ENCODE data around the gene HRH2.

HRH2 gene

GRCh38 chr5:175709276-175709781, 51.5 kb downstream of the HRH2 start:
- no peaks in the 10 kb centered on the region for H3K27me3 ChIP-seq (replicated peaks; ENCODE audit: control insufficient read depth, insufficient read depth, low read length, poor library complexity, severe bottlenecking)
- H3K27ac ChIP-seq (ENCODE audit: insufficient read depth, low read length, poor library complexity, severe bottlenecking) = no peak overlapping the region
- no peak overlapping the region for H3K4me3 ChIP-seq (ENCODE audit: insufficient read depth, low read depth, low read length, poor library complexity, severe bottlenecking)
- H3K9me3 ChIP-seq (ENCODE audit: control insufficient read depth, low read length) = no peaks in the 10 kb centered on the region
- no peaks in the 10 kb centered on the region for H3K4me1 ChIP-seq (ENCODE audit: control insufficient read depth, insufficient read depth, low read length, poor library complexity, severe bottlenecking)
- no peak for DNase-seq
- peaks cover 10% of the 10 kb centered on the region for H3K36me3 ChIP-seq (ENCODE audit: control insufficient read depth, insufficient read depth, low read length)

- Histone ChIP-seq H3K36me3 (ENCODE audit: control insufficient read depth, insufficient read depth, low read length) (peaks cover 10% of the 10 kb centered on the region), H3K27ac (ENCODE audit: insufficient read depth, low read length, poor library complexity, severe bottlenecking) (no peak overlapping the region), H3K27me3 (replicated peaks; ENCODE audit: control insufficient read depth, insufficient read depth, low read length, poor library complexity, severe bottlenecking) (no peaks in the 10 kb centered on the region), H3K9me3 (ENCODE audit: control insufficient read depth, low read length) (no peaks in the 10 kb centered on the region), H3K4me3 (ENCODE audit: insufficient read depth, low read depth, low read length, poor library complexity, severe bottlenecking) (no peak overlapping the region), H3K4me1 (ENCODE audit: control insufficient read depth, insufficient read depth, low read length, poor library complexity, severe bottlenecking) (no peaks in the 10 kb centered on the region)
- DNase-seq = no peak
Observed at GRCh38 chr5:175710326-175710725, 52.5 kb downstream of the HRH2 start.

GRCh38 chr5:175711031-175711430, 53.2 kb downstream of the HRH2 start:
- Histone ChIP-seq H3K27ac (ENCODE audit: insufficient read depth, low read length, poor library complexity, severe bottlenecking) (no peak overlapping the region), H3K4me1 (ENCODE audit: control insufficient read depth, insufficient read depth, low read length, poor library complexity, severe bottlenecking) (no peaks in the 10 kb centered on the region), H3K9me3 (ENCODE audit: control insufficient read depth, low read length) (no peaks in the 10 kb centered on the region), H3K36me3 (ENCODE audit: control insufficient read depth, insufficient read depth, low read length) (peaks cover 10% of the 10 kb centered on the region), H3K4me3 (ENCODE audit: insufficient read depth, low read depth, low read length, poor library complexity, severe bottlenecking) (no peak overlapping the region), H3K27me3 (replicated peaks; ENCODE audit: control insufficient read depth, insufficient read depth, low read length, poor library complexity, severe bottlenecking) (no peaks in the 10 kb centered on the region)
- no peak for DNase-seq

- no peak overlapping the region for H3K4me3 ChIP-seq (ENCODE audit: insufficient read depth, low read depth, low read length, poor library complexity, severe bottlenecking)
- H3K27me3 ChIP-seq (replicated peaks; ENCODE audit: control insufficient read depth, insufficient read depth, low read length, poor library complexity, severe bottlenecking) = no peaks in the 10 kb centered on the region
- DNase-seq = no peak
- H3K9me3 ChIP-seq (ENCODE audit: control insufficient read depth, low read length) = no peaks in the 10 kb centered on the region
- H3K4me1 ChIP-seq (ENCODE audit: control insufficient read depth, insufficient read depth, low read length, poor library complexity, severe bottlenecking) = no peaks in the 10 kb centered on the region
- H3K36me3 ChIP-seq (ENCODE audit: control insufficient read depth, insufficient read depth, low read length) = peaks cover 10% of the 10 kb centered on the region
- no peak overlapping the region for H3K27ac ChIP-seq (ENCODE audit: insufficient read depth, low read length, poor library complexity, severe bottlenecking)
Observed at GRCh38 chr5:175711472-175712312, 53.8 kb downstream of the HRH2 start.

GRCh38 chr5:175712313-175712680, 54.4 kb downstream of the HRH2 start:
- Histone ChIP-seq H3K36me3 (ENCODE audit: control insufficient read depth, insufficient read depth, low read length) (peaks cover 10% of the 10 kb centered on the region), H3K4me1 (ENCODE audit: control insufficient read depth, insufficient read depth, low read length, poor library complexity, severe bottlenecking) (no peaks in the 10 kb centered on the region), H3K9me3 (ENCODE audit: control insufficient read depth, low read length) (no peaks in the 10 kb centered on the region), H3K4me3 (ENCODE audit: insufficient read depth, low read depth, low read length, poor library complexity, severe bottlenecking) (no peak overlapping the region), H3K27me3 (replicated peaks; ENCODE audit: control insufficient read depth, insufficient read depth, low read length, poor library complexity, severe bottlenecking) (no peaks in the 10 kb centered on the region), H3K27ac (ENCODE audit: insufficient read depth, low read length, poor library complexity, severe bottlenecking) (no peak overlapping the region)
- no peak for DNase-seq

- peaks cover 9% of the 10 kb centered on the region for H3K36me3 ChIP-seq (ENCODE audit: control insufficient read depth, insufficient read depth, low read length)
- no peak for DNase-seq
- H3K27ac ChIP-seq (ENCODE audit: insufficient read depth, low read length, poor library complexity, severe bottlenecking) = no peak overlapping the region
- H3K27me3 ChIP-seq (replicated peaks; ENCODE audit: control insufficient read depth, insufficient read depth, low read length, poor library complexity, severe bottlenecking) = no peaks in the 10 kb centered on the region
- no peak overlapping the region for H3K4me3 ChIP-seq (ENCODE audit: insufficient read depth, low read depth, low read length, poor library complexity, severe bottlenecking)
- no peaks in the 10 kb centered on the region for H3K4me1 ChIP-seq (ENCODE audit: control insufficient read depth, insufficient read depth, low read length, poor library complexity, severe bottlenecking)
- no peaks in the 10 kb centered on the region for H3K9me3 ChIP-seq (ENCODE audit: control insufficient read depth, low read length)
Observed at GRCh38 chr5:175712681-175713085, 54.8 kb downstream of the HRH2 start.

- Histone ChIP-seq H3K4me3 (ENCODE audit: insufficient read depth, low read depth, low read length, poor library complexity, severe bottlenecking) (no peak overlapping the region), H3K27ac (ENCODE audit: insufficient read depth, low read length, poor library complexity, severe bottlenecking) (no peak overlapping the region), H3K9me3 (ENCODE audit: control insufficient read depth, low read length) (no peaks in the 10 kb centered on the region), H3K4me1 (ENCODE audit: control insufficient read depth, insufficient read depth, low read length, poor library complexity, severe bottlenecking) (no peaks in the 10 kb centered on the region), H3K36me3 (ENCODE audit: control insufficient read depth, insufficient read depth, low read length) (no peaks in the 10 kb centered on the region), H3K27me3 (replicated peaks; ENCODE audit: control insufficient read depth, insufficient read depth, low read length, poor library complexity, severe bottlenecking) (no peaks in the 10 kb centered on the region)
- DNase-seq = no peak
Observed at GRCh38 chr5:175713930-175714329, 56.1 kb downstream of the HRH2 start.

GRCh38 chr5:175714479-175715085, 56.7 kb downstream of the HRH2 start:
- Histone ChIP-seq H3K9me3 (ENCODE audit: control insufficient read depth, low read length) (no peaks in the 10 kb centered on the region), H3K27ac (ENCODE audit: insufficient read depth, low read length, poor library complexity, severe bottlenecking) (no peak overlapping the region), H3K27me3 (replicated peaks; ENCODE audit: control insufficient read depth, insufficient read depth, low read length, poor library complexity, severe bottlenecking) (no peaks in the 10 kb centered on the region), H3K36me3 (ENCODE audit: control insufficient read depth, insufficient read depth, low read length) (no peaks in the 10 kb centered on the region), H3K4me1 (ENCODE audit: control insufficient read depth, insufficient read depth, low read length, poor library complexity, severe bottlenecking) (no peaks in the 10 kb centered on the region), H3K4me3 (ENCODE audit: insufficient read depth, low read depth, low read length, poor library complexity, severe bottlenecking) (no peak overlapping the region)
- no peak for DNase-seq

- Histone ChIP-seq H3K4me1 (ENCODE audit: control insufficient read depth, insufficient read depth, low read length, poor library complexity, severe bottlenecking) (no peaks in the 10 kb centered on the region), H3K27me3 (replicated peaks; ENCODE audit: control insufficient read depth, insufficient read depth, low read length, poor library complexity, severe bottlenecking) (no peaks in the 10 kb centered on the region), H3K9me3 (ENCODE audit: control insufficient read depth, low read length) (no peaks in the 10 kb centered on the region), H3K4me3 (ENCODE audit: insufficient read depth, low read depth, low read length, poor library complexity, severe bottlenecking) (no peak overlapping the region), H3K36me3 (ENCODE audit: control insufficient read depth, insufficient read depth, low read length) (no peaks in the 10 kb centered on the region), H3K27ac (ENCODE audit: insufficient read depth, low read length, poor library complexity, severe bottlenecking) (no peak overlapping the region)
- no peak for DNase-seq
Observed at GRCh38 chr5:175715627-175716522, 58.0 kb downstream of the HRH2 start.
